CD4-positive, alpha-beta T cell treated with Interleukin-4 for 4 hours (primary cell): ENCODE results near the gene IL18R1.
A peak's percentile ranks its signal among the peaks of the same experiment; 100 is the strongest.

Experiments used
- DNase-seq: peaks from one replicate; pipeline ENCODE4 v3.0.0-alpha.2; 2020

The IL18R1 gene

DNA sequence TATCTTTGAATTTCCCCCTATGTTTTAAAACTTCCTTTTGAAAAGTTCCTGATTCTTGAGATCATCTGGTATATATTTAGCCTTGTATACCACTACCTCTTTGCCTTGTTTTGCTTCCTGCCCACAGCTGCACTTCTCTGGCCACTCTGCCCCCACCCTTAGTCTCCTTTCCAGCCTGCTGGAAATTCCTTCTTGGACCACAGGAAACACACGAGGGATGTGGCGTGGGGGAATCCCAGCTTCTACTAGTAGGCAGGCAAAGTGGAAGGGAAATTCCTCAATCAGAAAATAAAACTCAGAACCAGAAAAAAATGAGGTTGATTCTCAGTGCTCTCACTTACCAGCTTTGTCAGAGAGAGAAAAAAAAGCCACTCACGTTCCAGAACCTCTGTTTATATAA lies 80.7 kb downstream of the IL18R1 start:
- DNase-seq: peak; percentile 22

DNA sequence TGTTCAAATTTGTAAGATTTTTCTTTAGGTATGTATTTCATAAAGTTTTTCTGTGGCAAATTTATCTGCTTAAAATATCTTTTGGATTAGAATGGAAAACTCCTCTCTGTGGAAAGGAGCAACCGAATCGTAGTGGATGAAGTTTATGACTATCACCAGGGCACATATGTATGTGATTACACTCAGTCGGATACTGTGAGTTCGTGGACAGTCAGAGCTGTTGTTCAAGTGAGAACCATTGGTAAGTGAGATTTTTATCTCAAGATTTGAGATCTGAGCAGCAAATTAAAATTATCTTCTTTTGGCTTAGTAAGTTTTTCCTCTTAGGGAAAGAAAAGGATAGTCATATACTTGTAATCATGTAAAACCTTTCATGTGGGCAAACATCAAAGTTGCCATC lies 81.5 kb downstream of the IL18R1 start:
- DNase-seq: no peak

GRCh38 chr2:102438111-102438510 lies 82.5 kb downstream of the IL18R1 start:
- DNase-seq: no peak

DNA sequence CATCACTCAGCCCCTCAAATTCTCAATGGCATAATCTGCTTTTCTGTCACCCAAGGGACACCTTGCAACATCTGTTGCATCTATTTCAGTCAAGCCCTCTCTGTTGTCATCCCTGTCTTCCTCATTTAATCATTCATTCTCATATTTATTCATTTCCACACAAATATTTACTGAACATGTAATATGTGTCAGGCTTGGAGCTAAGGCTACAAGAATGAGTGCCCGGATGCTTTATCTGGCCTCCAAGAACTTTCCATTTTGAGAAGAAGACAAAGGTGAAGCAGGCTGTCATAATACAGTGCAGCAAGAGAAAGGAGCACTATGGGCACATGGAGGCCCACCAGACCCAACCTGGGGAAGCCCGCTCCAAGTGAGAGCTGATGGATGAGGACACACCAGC lies 83.0 kb downstream of the IL18R1 start:
- DNase-seq: no peak

- DNase-seq: no peak
These were observed 83.6 kb downstream of the IL18R1 start for GRCh38 chr2:102439065-102439695.

DNA sequence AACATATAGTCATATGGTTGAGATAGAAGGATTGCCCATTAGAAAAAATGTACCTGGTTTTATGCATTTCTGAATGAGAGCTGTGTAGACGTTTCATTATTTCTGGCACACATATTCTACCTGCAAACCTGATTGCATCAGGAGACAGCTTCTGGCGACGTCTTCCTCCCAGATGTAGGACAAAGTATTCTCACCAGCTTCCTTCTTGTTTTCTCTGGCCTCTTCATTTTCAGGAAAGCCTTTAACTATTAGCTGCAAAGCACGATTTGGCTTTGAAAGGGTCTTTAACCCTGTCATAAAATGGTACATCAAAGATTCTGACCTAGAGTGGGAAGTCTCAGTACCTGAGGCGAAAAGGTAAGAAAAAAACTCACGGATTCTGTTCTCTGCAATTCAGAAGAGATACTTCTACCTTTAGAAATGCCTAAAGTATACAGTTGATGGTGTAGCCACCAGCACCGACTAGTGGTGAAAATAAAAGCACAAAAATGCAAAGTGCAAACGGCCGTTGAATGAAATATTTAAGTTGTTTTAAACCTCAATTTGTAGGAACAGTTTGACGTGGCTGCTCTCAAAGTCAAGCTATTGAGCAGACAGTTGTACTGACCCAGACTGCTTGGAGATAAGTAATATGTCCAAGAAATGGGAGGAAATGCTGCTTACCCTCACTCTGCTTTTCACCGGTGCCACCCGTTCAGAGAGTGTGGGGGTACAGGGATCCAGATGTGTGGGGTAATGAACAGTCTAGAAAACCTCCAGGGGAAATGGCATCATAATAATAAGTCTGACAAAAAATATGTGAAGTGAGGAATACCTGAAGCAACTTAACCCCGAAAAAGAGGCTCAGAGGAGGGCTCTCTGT lies 87.6 kb downstream of the IL18R1 start:
- peak; percentile 70 for DNase-seq

DNA sequence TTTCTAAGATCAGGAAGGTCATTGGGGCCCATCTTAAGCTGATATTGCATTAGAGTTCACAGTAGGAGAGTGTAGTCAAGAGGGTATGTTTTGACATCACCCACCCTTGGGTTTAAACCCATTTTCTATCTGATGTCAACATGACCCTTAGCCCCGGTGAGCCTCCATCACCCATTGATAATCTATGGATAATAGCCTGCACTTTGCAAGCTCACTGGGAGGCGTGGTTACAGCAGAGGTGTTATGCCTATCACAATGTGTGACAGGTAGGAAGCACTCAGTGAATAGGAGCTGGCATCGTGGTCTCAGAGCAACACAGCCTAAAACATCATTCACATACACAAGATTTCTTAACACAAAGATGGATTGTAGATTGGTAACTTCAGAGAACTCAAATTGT lies 88.6 kb downstream of the IL18R1 start:
- DNase-seq: no peak

- DNase-seq: no peak
These were observed 91.3 kb downstream of the IL18R1 start for GRCh38 chr2:102446936-102447335.
